Epithelial cell of esophagus (primary cell): ENCODE measurements around the gene TRMT112.
"Not testable (repeated sequence)": the region's sequence is repeated elsewhere in the genome, so short reads cannot be mapped to it uniquely, and the experiment has no call there.

Experiments used
- DNase-seq: peaks from one replicate; pipeline ENCODE4 v3.0.0; 2010; ENCODE audit warnings: low read depth
- H3K4me3 ChIP-seq: 2 replicates; pipeline ENCODE4 v1.5.1; 2011; ENCODE audit warnings: mild to moderate bottlenecking, low read length, control low read depth
- TF ChIP-seq, protein P1 (sequence below): IDR thresholded peaks from 2 replicates; pipeline ENCODE4 v1.5.1; 2011; ENCODE audit warnings: low read depth, mild to moderate bottlenecking, low read length, control low read depth, inconsistent platforms; ENCODE audit not compliant: insufficient read depth; ENCODE audit errors: missing control alignments

Gene TRMT112

DNA sequence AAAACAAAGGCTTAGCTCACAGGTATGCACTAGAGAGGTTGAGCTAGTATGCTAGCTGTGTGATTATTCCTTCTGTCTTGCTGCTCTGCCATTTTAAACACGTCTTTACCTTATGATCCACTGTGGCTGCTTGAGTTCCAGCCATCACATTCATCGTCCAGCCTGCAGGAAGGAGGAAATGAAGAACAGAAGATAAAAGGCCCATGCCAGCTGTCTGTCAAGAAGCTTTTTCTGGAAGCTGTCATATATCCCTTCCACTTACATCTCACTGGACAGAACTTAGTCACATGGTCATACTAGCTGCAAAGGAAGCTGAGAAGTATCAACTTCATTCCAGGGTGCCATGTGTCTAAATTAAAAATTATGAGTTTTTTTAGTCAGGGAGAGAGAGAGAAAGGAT lies 10.0 kb upstream of the TRMT112 start:
- DNase-seq, result no peak
- TF ChIP-seq, protein P1, sequence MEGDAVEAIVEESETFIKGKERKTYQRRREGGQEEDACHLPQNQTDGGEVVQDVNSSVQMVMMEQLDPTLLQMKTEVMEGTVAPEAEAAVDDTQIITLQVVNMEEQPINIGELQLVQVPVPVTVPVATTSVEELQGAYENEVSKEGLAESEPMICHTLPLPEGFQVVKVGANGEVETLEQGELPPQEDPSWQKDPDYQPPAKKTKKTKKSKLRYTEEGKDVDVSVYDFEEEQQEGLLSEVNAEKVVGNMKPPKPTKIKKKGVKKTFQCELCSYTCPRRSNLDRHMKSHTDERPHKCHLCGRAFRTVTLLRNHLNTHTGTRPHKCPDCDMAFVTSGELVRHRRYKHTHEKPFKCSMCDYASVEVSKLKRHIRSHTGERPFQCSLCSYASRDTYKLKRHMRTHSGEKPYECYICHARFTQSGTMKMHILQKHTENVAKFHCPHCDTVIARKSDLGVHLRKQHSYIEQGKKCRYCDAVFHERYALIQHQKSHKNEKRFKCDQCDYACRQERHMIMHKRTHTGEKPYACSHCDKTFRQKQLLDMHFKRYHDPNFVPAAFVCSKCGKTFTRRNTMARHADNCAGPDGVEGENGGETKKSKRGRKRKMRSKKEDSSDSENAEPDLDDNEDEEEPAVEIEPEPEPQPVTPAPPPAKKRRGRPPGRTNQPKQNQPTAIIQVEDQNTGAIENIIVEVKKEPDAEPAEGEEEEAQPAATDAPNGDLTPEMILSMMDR, result no peak
- no peak overlapping the region for H3K4me3 ChIP-seq

DNA sequence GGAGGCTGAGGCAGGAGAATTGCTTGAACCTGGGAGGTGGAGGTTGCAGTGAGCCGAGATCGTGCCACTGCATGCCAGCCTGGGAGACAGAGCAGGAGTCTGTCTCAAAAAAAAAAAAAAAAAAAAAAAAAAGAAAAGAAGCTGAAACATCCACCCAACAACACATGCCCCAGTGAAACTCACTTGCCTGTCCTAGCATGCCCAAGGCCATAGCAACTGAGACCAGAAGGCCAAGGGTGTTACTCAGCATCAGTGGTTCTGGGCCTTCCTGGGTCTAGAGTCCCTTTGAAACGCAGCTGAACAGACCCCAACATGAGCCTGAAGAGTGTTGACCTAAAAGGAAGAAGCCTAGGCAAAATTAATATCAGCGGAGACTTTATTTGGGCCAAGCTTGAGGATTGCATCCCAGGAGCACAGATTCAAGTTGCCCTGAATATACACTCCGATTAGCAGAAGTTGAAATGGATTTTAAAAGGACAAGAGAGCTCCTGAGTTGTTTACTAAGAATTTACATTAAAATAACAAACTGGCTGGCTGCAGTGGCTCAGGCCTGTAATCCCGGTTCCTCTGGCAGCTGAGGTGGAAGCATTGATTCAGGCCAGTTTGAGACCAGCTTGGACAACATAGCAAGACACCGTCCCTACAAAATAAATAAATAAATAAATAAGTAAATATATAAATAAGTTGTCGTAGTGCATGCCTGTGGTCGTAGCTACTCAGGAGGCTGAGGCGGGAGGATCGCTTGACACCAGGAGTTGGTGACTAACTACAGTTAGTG lies 7.5 kb upstream of the TRMT112 start:
- no peak overlapping the region for H3K4me3 ChIP-seq
- DNase-seq, result peak; percentile 95
- TF ChIP-seq, protein P1, result no peak

DNA sequence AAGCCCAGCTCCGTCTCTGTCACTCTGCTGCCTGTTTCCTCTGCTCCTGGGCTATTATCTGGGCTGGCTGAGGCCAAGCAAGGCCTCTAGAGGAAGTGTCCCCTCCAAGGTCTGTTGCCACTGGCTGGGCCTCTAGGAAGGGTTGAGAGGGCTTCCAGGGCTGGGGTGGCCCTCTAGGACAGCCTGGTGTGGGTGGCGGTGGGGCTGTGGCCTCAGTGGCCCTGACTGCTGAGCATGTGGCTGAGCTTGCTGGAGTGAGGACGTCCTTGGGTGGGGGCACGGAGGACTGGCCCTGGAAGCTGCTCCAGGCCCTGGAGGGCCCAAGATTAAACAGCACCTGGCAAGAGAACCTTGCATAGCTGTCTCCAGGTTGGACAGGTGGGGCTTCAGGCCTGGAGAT lies 6.6 kb upstream of the TRMT112 start:
- not testable (repeated sequence) for H3K4me3 ChIP-seq, DNase-seq

DNA sequence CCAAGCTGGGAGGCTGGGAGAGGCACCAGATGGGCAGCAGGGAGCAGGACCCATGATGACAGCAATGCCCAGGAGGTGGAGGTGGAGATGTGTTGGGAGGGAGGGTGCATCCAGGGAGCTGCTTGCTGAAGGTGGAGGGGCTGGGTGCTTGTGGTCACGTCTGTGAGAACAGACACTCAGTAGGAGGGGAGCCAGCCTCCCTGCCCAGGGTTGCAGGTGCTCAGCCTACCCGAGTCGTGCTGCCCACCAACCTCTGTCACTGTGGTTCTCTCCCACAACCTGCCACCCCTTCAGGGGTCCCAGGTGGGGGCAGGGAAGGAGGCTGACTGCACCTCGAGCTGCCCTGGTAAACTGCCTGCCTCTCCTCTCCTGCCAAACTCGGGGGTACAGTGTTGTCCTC lies 6.0 kb upstream of the TRMT112 start:
- H3K4me3 ChIP-seq, result no peak overlapping the region
- no peak for DNase-seq
- TF ChIP-seq, protein P1, result no peak

DNA sequence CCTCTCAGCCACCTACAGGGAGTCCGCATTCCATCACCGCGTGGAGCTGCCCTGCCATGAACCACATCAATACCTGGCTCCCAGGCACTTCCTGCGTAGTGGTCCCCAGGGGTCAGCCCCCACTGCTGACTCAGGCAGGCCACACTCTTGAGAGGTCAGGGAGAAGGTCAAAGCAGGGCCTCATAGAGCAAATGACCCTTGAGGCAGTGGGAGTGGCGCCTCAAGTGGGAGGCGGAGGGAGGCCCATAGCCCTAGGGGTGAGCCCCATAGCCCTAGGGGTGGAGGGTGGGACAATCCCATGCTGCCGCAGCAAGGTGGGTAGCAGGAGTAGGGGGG lies 5.5 kb upstream of the TRMT112 start:
- TF ChIP-seq, protein P1, result no peak
- DNase-seq, result no peak
- H3K4me3 ChIP-seq, result no peak overlapping the region

DNA sequence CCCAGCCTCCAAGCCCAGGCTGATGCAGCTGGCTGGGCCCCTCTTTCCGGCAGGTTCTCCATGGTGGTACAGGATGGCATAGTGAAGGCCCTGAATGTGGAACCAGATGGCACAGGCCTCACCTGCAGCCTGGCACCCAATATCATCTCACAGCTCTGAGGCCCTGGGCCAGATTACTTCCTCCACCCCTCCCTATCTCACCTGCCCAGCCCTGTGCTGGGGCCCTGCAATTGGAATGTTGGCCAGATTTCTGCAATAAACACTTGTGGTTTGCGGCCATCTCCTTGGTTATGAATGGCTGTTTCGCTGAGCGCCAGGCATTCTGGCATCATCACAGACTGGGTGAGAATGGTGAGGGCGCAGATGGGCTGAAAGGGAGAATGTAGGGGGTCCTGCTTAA lies 4.2 kb upstream of the TRMT112 start:
- H3K4me3 ChIP-seq, result no peak overlapping the region
- TF ChIP-seq, protein P1, result no peak
- peak; percentile 89 for DNase-seq

DNA sequence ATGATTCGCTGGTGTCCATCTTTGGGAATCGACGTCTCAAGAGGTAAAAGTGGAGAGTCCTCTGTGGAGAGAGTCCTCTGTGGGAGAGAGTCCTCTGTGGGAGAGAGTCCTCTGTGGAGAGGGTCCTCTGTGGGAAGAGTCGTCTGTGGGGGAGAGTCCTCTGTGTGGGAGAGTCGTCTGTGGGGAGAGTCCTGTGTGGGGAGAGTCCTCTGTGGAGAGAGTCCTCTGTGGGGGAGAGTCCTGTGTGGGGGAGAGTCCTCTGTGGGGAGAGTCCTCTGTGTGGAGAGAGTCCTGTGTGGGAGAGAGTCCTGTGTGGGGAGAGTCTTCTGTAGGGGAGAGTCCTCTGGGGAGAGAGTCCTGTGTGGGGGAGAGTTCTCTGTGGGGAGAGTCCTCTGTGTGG lies 3.7 kb upstream of the TRMT112 start:
- TF ChIP-seq, protein P1, result no peak
- no peak overlapping the region for H3K4me3 ChIP-seq
- DNase-seq, result no peak
